Caco-2 (cell line): ENCODE results near the gene ABHD11. TPM values are rescaled to one million over a fixed set of nuclear protein-coding genes. Genes with fewer than 3 reads are reported as not detected.
"Not testable (repeated sequence)": the region's sequence is repeated elsewhere in the genome, so short reads cannot be mapped to it uniquely, and the experiment has no call there.

Source experiments
- BruUV-seq: library from RNA; stranded (reverse); fragments of 400-500 nt; replicated peaks from 2 replicates; lab custom pipeline; 2021; lab: Mats Ljungman, UMichigan
- CTCF ChIA-PET: fragments of 300-600 bp; sonication (Branson Sonifier 250); formaldehyde crosslinking; loops from one replicate; lab custom pipeline; 2022; ENCODE audit warnings: antibody characterized with exemption; lab: Charles Lee
- POLR2A ChIA-PET: fragments of 300-600 bp; sonication (Branson Sonifier 250); formaldehyde crosslinking; loops from one replicate; lab custom pipeline; 2022; ENCODE audit warnings: antibody characterized with exemption; lab: Charles Lee
- DNase-seq, 2 experiments: peaks; one replicate each; pipeline versions ENCODE4 v3.0.0 to v3.0.0-alpha.2; 2020 to 2022
- H3K27me3 ChIP-seq: replicated peaks from 2 replicates; pipeline ENCODE4 v1.6.0; 2011; ENCODE audit warnings: low read length; ENCODE audit not compliant: control insufficient read depth, insufficient read depth
- H3K36me3 ChIP-seq: 2 replicates; pipeline ENCODE4 v1.5.1; 2011; ENCODE audit warnings: low read length; ENCODE audit not compliant: control insufficient read depth, insufficient read depth
- H3K4me1 ChIP-seq: fragments of 250-450 bp; sonication (Bioruptor Pico); 2 replicates; pipeline ENCODE4 v1.5.1; 2020; ENCODE audit warnings: mild to moderate bottlenecking
- H3K4me3 ChIP-seq: 2 replicates; pipeline ENCODE4 v1.5.1; 2011; ENCODE audit warnings: low read depth, mild to moderate bottlenecking, control low read depth, low read length
- H3K9me3 ChIP-seq: fragments of 250-450 bp; sonication (Bioruptor Pico); 2 replicates; pipeline ENCODE4 v1.5.1; 2020; ENCODE audit warnings: mild to moderate bottlenecking, moderate library complexity
- H3K27ac Mint-ChIP-seq: one replicate; pipeline ENCODE4 v1.8.0; 2022; ENCODE audit warnings: mixed read lengths; ENCODE audit not compliant: unreplicated experiment
- H3K27me3 Mint-ChIP-seq: one replicate; pipeline ENCODE4 v1.8.0; 2022; ENCODE audit warnings: mixed read lengths; ENCODE audit not compliant: insufficient read depth, unreplicated experiment
- H3K36me3 Mint-ChIP-seq: one replicate; pipeline ENCODE4 v1.8.0; 2022; ENCODE audit warnings: mild to moderate bottlenecking, mixed read lengths; ENCODE audit not compliant: insufficient read depth, unreplicated experiment
- H3K4me1 Mint-ChIP-seq: one replicate; pipeline ENCODE4 v1.8.0; 2022; ENCODE audit warnings: low read depth, mixed read lengths; ENCODE audit not compliant: unreplicated experiment
- H3K4me3 Mint-ChIP-seq: one replicate; pipeline ENCODE4 v1.8.0; 2022; ENCODE audit warnings: mild to moderate bottlenecking, moderate library complexity, mixed read lengths; ENCODE audit not compliant: unreplicated experiment
- H3K9me3 Mint-ChIP-seq: one replicate; pipeline ENCODE4 v1.8.0; 2022; ENCODE audit warnings: mixed read lengths; ENCODE audit not compliant: unreplicated experiment
- CTCF ChIP-seq, 2 experiments: fragments of 200-600 bp in 1 of 2; IDR thresholded peaks; 1 replicate in 1 of 2; 2 replicates in 1 of 2; pipeline versions ENCODE4 v1.5.1 to v1.8.0; 2011 to 2022; ENCODE audit warnings: antibody characterized with exemption in 1 of 2, control low read depth in 1 of 2, inconsistent platforms in 1 of 2, low read depth in 1 of 2, low read length in 1 of 2, mild to moderate bottlenecking in 1 of 2, moderate library complexity in 1 of 2; ENCODE audit not compliant: insufficient read depth in 1 of 2, severe bottlenecking in 1 of 2, unreplicated experiment in 1 of 2
- intact Hi-C: fragments of 100-400 bp; cut with micrococcal nuclease; formaldehyde crosslinking; loops from one replicate; pipeline ENCODE4 v1.10.0; 2022; ENCODE audit not compliant: unreplicated experiment
- total RNA-seq: library from RNA; stranded (reverse); gene quantifications from 2 replicates; pipeline ENCODE4 v1.2.3, GENCODE V29; 2022

ABHD11 gene
- total RNA-seq, 1 experiment from 2014 or later: 38.9 TPM

- H3K36me3 ChIP-seq: no peaks in the 10 kb centered on the region; the same call in none of the 2 replicates
- CTCF ChIA-PET: interaction anchor here (0.6 to 1.3 kb wide), 4 partner anchors 10 to 109 kb away, joined by 5 to 11 read pairs (median 8); no protein-coding TSS in a partner anchor
- intact Hi-C loops: loop anchor here (1.0 to 5.0 kb wide), 3 partner anchors 14 to 93 kb away; partner anchors contain the start of genes BUD23, DNAJC30 and MLXIPL
- BruUV-seq: no TSS peak
- no peaks in the 10 kb centered on the region for H3K27me3 ChIP-seq
- Mint-ChIP-seq H3K4me1 (peaks cover 16% of the 10 kb centered on the region), H3K27me3 (no peaks in the 10 kb centered on the region), H3K36me3 (peaks cover 26% of the 10 kb centered on the region), H3K4me3 (peak overlapping the region; percentile 41), H3K27ac (peak overlapping the region; percentile 74), H3K9me3 (no peaks in the 10 kb centered on the region)
- TF ChIP-seq CTCF (IDR thresholded peaks at IDR 0.05; ENCODE audit: insufficient read depth in 1 of 2, low read depth in 1 of 2, low read length in 1 of 2, severe bottlenecking in 1 of 2, unreplicated experiment in 1 of 2): no peak
- no peaks in the 10 kb centered on the region for H3K9me3 ChIP-seq
- peak; percentile 94 to 98 for DNase-seq
- no peak overlapping the region for H3K4me3 ChIP-seq
- POLR2A ChIA-PET: interaction anchor here (0.6 to 1.0 kb wide), 4 partner anchors 14 to 135 kb away, joined by 3 read pairs; no protein-coding TSS in a partner anchor
- H3K4me1 ChIP-seq: peaks cover 38% of the 10 kb centered on the region
These were observed 22.8 kb downstream of the ABHD11 start for GRCh38 chr7:73715648-73716317.

GRCh38 chr7:73713319-73713718 is 25.3 kb downstream of the ABHD11 start:
- H3K27me3 ChIP-seq, POLR2A ChIA-PET, H3K9me3 Mint-ChIP-seq, H3K4me1 Mint-ChIP-seq, H3K9me3 ChIP-seq, BruUV-seq, DNase-seq, H3K27ac Mint-ChIP-seq, H3K4me3 ChIP-seq, H3K4me3 Mint-ChIP-seq, intact Hi-C loops, H3K27me3 Mint-ChIP-seq, H3K36me3 ChIP-seq, CTCF ChIA-PET: not testable (repeated sequence)
- peaks cover 30% of the 10 kb centered on the region for H3K36me3 Mint-ChIP-seq
- peaks cover 33% of the 10 kb centered on the region for H3K4me1 ChIP-seq

GRCh38 chr7:73712773-73713172 is 25.8 kb downstream of the ABHD11 start:
- Mint-ChIP-seq H3K27me3 (no peaks in the 10 kb centered on the region), H3K4me3 (no peak overlapping the region), H3K4me1 (peaks cover 8% of the 10 kb centered on the region), H3K36me3 (peaks cover 35% of the 10 kb centered on the region), H3K27ac (no peak overlapping the region), H3K9me3 (no peaks in the 10 kb centered on the region)
- ChIA-PET CTCF (no interaction called here), POLR2A (no interaction called here)
- peaks cover 27% of the 10 kb centered on the region for H3K4me1 ChIP-seq
- no peaks in the 10 kb centered on the region for H3K9me3 ChIP-seq
- no peak overlapping the region for H3K4me3 ChIP-seq
- TF ChIP-seq CTCF (IDR thresholded peaks at IDR 0.05; ENCODE audit: insufficient read depth in 1 of 2, low read depth in 1 of 2, low read length in 1 of 2, severe bottlenecking in 1 of 2, unreplicated experiment in 1 of 2): no peak
- no peaks in the 10 kb centered on the region; the same call in none of the 2 replicates for H3K36me3 ChIP-seq
- DNase-seq: no peak
- H3K27me3 ChIP-seq: no peaks in the 10 kb centered on the region
- intact Hi-C loops: no loop called here
- BruUV-seq: no TSS peak
